A673 (cell line): ENCODE data around the gene MTFR1L.

Source experiments
- CTCF ChIP-seq: fragments of 300-800, 200-600 bp; sonication (generic); conservative IDR thresholded peaks from 2 replicates; pipeline ENCODE4 v1.5.1; 2017; ENCODE audit warnings: low read depth, mild to moderate bottlenecking, antibody characterized with exemption, low read length, moderate library complexity, mixed read lengths
- EZH2 ChIP-seq: fragments of 200-600 bp; sonication (generic); IDR thresholded peaks from 2 replicates; pipeline ENCODE4 v1.6.1; 2017; ENCODE audit warnings: borderline replicate concordance, low read depth, mild to moderate bottlenecking, mixed read lengths, antibody characterized with exemption, low read length; ENCODE audit not compliant: poor library complexity, severe bottlenecking

GRCh38 chr1:25809283-25809926, 10.3 kb upstream of the MTFR1L start:
- TF ChIP-seq EZH2 (no peak), CTCF (no peak)
